H54 (cell line): ENCODE results near the gene TH.

Source experiments
- DNase-seq: peaks from one replicate; pipeline ENCODE4 v3.0.0; 2011; ENCODE audit warnings: low spot score, mixed read lengths; ENCODE audit not compliant: insufficient read length
- FAIRE-seq: peaks from 3 replicates; lab custom pipeline; 2011; peaks lifted over from hg19 to GRCh38; lab: Jason Lieb, UNC
- POLR2A ChIP-seq: IDR thresholded peaks from 2 replicates; pipeline ENCODE4 v1.6.1; 2011; ENCODE audit warnings: low read depth, mild to moderate bottlenecking, low read length

The TH gene

GRCh38 chr11:2203440-2204259 lies 32.0 kb upstream of the TH start:
- TF ChIP-seq POLR2A, result no peak
- DNase-seq (no peak), FAIRE-seq (no peak)

GRCh38 chr11:2202900-2203439 lies 31.4 kb upstream of the TH start:
- no peak for TF ChIP-seq POLR2A
- FAIRE-seq, result no peak
- no peak for DNase-seq

GRCh38 chr11:2202071-2202899 lies 30.7 kb upstream of the TH start:
- no peak for TF ChIP-seq POLR2A
- FAIRE-seq (no peak), DNase-seq (no peak)

GRCh38 chr11:2201542-2201941 lies 29.9 kb upstream of the TH start:
- FAIRE-seq (no peak), DNase-seq (no peak)
- no peak for TF ChIP-seq POLR2A

- FAIRE-seq, result no peak
- no peak for TF ChIP-seq POLR2A
Observed at GRCh38 chr11:2200957-2201519, 29.4 kb upstream of the TH start.

GRCh38 chr11:2200536-2200935 lies 28.9 kb upstream of the TH start:
- DNase-seq, result no peak
- FAIRE-seq, result no peak
- no peak for TF ChIP-seq POLR2A

More at GRCh38 chr11:2200957-2201519, 29.4 kb upstream of the TH start:
- DNase-seq, result no peak

- DNase-seq, result no peak
Observed at GRCh38 chr11:2199466-2200341, 28.1 kb upstream of the TH start.

GRCh38 chr11:2198621-2199365 lies 27.2 kb upstream of the TH start:
- TF ChIP-seq POLR2A, result no peak
- FAIRE-seq (no peak), DNase-seq (no peak)

More at GRCh38 chr11:2199466-2200341, 28.1 kb upstream of the TH start:
- FAIRE-seq, result no peak
- no peak for TF ChIP-seq POLR2A

- TF ChIP-seq POLR2A, result no peak
- DNase-seq (no peak), FAIRE-seq (no peak)
Observed at GRCh38 chr11:2197771-2198520, 26.3 kb upstream of the TH start.

GRCh38 chr11:2196970-2197770 lies 25.6 kb upstream of the TH start:
- FAIRE-seq (no peak), DNase-seq (peak; percentile 86)
- TF ChIP-seq POLR2A, result no peak

- DNase-seq (no peak), FAIRE-seq (no peak)
- TF ChIP-seq POLR2A, result no peak
Observed at GRCh38 chr11:2195756-2196088, 24.1 kb upstream of the TH start.
